Astrocyte (in vitro differentiated cells and primary cell): ENCODE measurements around the gene B2M. TPM values are rescaled to one million over a fixed set of nuclear protein-coding genes. Genes with fewer than 3 reads are reported as not detected.

Experiments
- DNase-seq: peaks from one replicate; pipeline ENCODE4 v3.0.0-alpha.2; 2010; ENCODE audit warnings: low read depth
- FAIRE-seq: peaks from 2 replicates; lab custom pipeline; 2011; peaks lifted over from hg19 to GRCh38; lab: Jason Lieb, UNC
- H2AFZ ChIP-seq: 2 replicates; pipeline ENCODE4 v1.6.0; 2012; ENCODE audit warnings: low read depth, low read length, inconsistent platforms
- H3K27ac ChIP-seq: 2 replicates; pipeline ENCODE4 v1.5.1; 2011; ENCODE audit warnings: low read depth, low read length, inconsistent platforms
- H3K27me3 ChIP-seq: 2 replicates; pipeline ENCODE4 v1.6.0; 2011; ENCODE audit warnings: low read length, inconsistent platforms; ENCODE audit not compliant: insufficient read depth
- H3K36me3 ChIP-seq: 2 replicates; pipeline ENCODE4 v1.5.1; 2011; ENCODE audit warnings: low read length, inconsistent platforms; ENCODE audit not compliant: insufficient read depth
- H3K4me1 ChIP-seq: 2 replicates; pipeline ENCODE4 v1.5.1; 2011; ENCODE audit warnings: low read length, inconsistent platforms; ENCODE audit not compliant: insufficient read depth
- H3K4me2 ChIP-seq: 2 replicates; pipeline ENCODE4 v1.6.0; 2012; ENCODE audit warnings: low read length, inconsistent platforms
- H3K4me3 ChIP-seq: 2 replicates; pipeline ENCODE4 v1.5.1; 2011; ENCODE audit warnings: low read depth, mild to moderate bottlenecking, low read length, inconsistent platforms; ENCODE audit not compliant: insufficient read depth
- H3K79me2 ChIP-seq: 2 replicates; pipeline ENCODE4 v1.6.0; 2012; ENCODE audit warnings: mild to moderate bottlenecking, low read length, inconsistent platforms; ENCODE audit not compliant: insufficient read depth
- H3K9ac ChIP-seq: 2 replicates; pipeline ENCODE4 v1.6.0; 2012; ENCODE audit warnings: mild to moderate bottlenecking, low read length, inconsistent platforms
- H3K9me3 ChIP-seq: 2 replicates; pipeline ENCODE4 v1.5.1; 2012; ENCODE audit warnings: low read depth, mild to moderate bottlenecking, low read length, inconsistent platforms; ENCODE audit not compliant: insufficient read depth
- H4K20me1 ChIP-seq: 2 replicates; pipeline ENCODE4 v1.6.0; 2012; ENCODE audit warnings: low read length, inconsistent platforms; ENCODE audit not compliant: insufficient read depth
- H3K27ac Mint-ChIP-seq: one replicate; pipeline ENCODE4 v1.8.0; 2021; ENCODE audit warnings: mild to moderate bottlenecking, mixed read lengths; ENCODE audit not compliant: unreplicated experiment
- H3K27me3 Mint-ChIP-seq: one replicate; pipeline ENCODE4 v1.8.0; 2021; ENCODE audit warnings: low read depth, mixed read lengths; ENCODE audit not compliant: unreplicated experiment
- H3K36me3 Mint-ChIP-seq: one replicate; pipeline ENCODE4 v1.8.0; 2021; ENCODE audit warnings: low read depth, mixed read lengths; ENCODE audit not compliant: unreplicated experiment
- H3K4me1 Mint-ChIP-seq: one replicate; pipeline ENCODE4 v1.8.0; 2021; ENCODE audit warnings: low read depth, mixed read lengths; ENCODE audit not compliant: unreplicated experiment
- H3K4me3 Mint-ChIP-seq: one replicate; pipeline ENCODE4 v1.8.0; 2021; ENCODE audit warnings: mild to moderate bottlenecking, moderate library complexity, mixed read lengths; ENCODE audit not compliant: unreplicated experiment
- H3K9me3 Mint-ChIP-seq: one replicate; pipeline ENCODE4 v1.8.0; 2021; ENCODE audit warnings: mild to moderate bottlenecking, mixed read lengths; ENCODE audit not compliant: unreplicated experiment
- CTCF ChIP-seq: IDR thresholded peaks from 2 replicates; pipeline ENCODE4 v1.5.1; 2011; ENCODE audit warnings: low read depth, mild to moderate bottlenecking, inconsistent platforms, low read length, moderate library complexity; ENCODE audit not compliant: insufficient read depth
- EZH2 ChIP-seq: IDR thresholded peaks from 2 replicates; pipeline ENCODE4 v1.6.1; 2012; ENCODE audit warnings: mild to moderate bottlenecking, low read length, inconsistent platforms; ENCODE audit not compliant: insufficient read depth
- total RNA-seq: library from RNA; stranded (reverse); gene quantifications from 2 replicates; pipeline ENCODE4 v1.2.1, GENCODE V29; 2021

Gene B2M
- total RNA-seq, 1 donor from 2014 or later: 1,708 TPM

GRCh38 chr15:44667039-44667360 lies 44.3 kb upstream of the B2M start:
- Mint-ChIP-seq H3K27ac (no peak overlapping the region), H3K4me1 (peaks cover 4% of the 10 kb centered on the region), H3K4me3 (no peak overlapping the region), H3K36me3 (no peaks in the 10 kb centered on the region), H3K9me3 (no peaks in the 10 kb centered on the region), H3K27me3 (peaks cover 19% of the 10 kb centered on the region)
- no peaks in the 10 kb centered on the region for H3K27me3 ChIP-seq
- DNase-seq (no peak), FAIRE-seq (no peak)
- no peak overlapping the region for H3K4me2 ChIP-seq
- H3K4me1 ChIP-seq: peaks cover 3% of the 10 kb centered on the region
- H3K36me3 ChIP-seq: no peaks in the 10 kb centered on the region
- TF ChIP-seq CTCF (no peak), EZH2 (no peak)
- no peak overlapping the region for H3K9ac ChIP-seq
- no peaks in the 10 kb centered on the region for H3K9me3 ChIP-seq
- no peak overlapping the region for H2AFZ ChIP-seq
- no peak overlapping the region for H3K27ac ChIP-seq
- no peak overlapping the region for H3K4me3 ChIP-seq
- H3K79me2 ChIP-seq: peaks cover 12% of the 10 kb centered on the region
- H4K20me1 ChIP-seq: no peaks in the 10 kb centered on the region

GRCh38 chr15:44668921-44669320 lies 42.4 kb upstream of the B2M start:
- no peak for DNase-seq

More at GRCh38 chr15:44668921-44669320, 42.4 kb upstream of the B2M start:
- H3K9me3 Mint-ChIP-seq: peaks cover 3% of the 10 kb centered on the region
- Histone ChIP-seq H3K79me2 (no peaks in the 10 kb centered on the region), H3K4me2 (no peak overlapping the region), H3K9ac (no peak overlapping the region), H3K9me3 (no peaks in the 10 kb centered on the region), H2AFZ (no peak overlapping the region), H3K27me3 (no peaks in the 10 kb centered on the region), H4K20me1 (no peaks in the 10 kb centered on the region), H3K36me3 (no peaks in the 10 kb centered on the region), H3K4me1 (no peaks in the 10 kb centered on the region), H3K4me3 (no peak overlapping the region), H3K27ac (no peak overlapping the region)
- no peak overlapping the region for H3K27ac Mint-ChIP-seq
- no peak for FAIRE-seq
- H3K4me3 Mint-ChIP-seq: no peak overlapping the region
- no peaks in the 10 kb centered on the region for H3K4me1 Mint-ChIP-seq
- H3K36me3 Mint-ChIP-seq: peaks cover 3% of the 10 kb centered on the region
- TF ChIP-seq CTCF: no peak
- no peak for TF ChIP-seq EZH2
- peaks cover 25% of the 10 kb centered on the region for H3K27me3 Mint-ChIP-seq
